ENCODE data around the gene ZKSCAN1.
A peak's percentile ranks its signal among the peaks of the same experiment; 100 is the strongest.

ZKSCAN1 gene

GRCh38 chr7:100057006-100057405 is 41.6 kb downstream of the ZKSCAN1 start:
- peaks cover 22 to 26% of the 10 kb centered on the region in 2 donors for H3K36me3 ChIP-seq (ENCODE audit: control insufficient read depth in 2 of 2, insufficient read depth in 2 of 2, low read length in 2 of 2)
- H3K4me3 ChIP-seq (ENCODE audit: low read length in 2 of 2): no peak overlapping the region
- H3K9ac ChIP-seq (ENCODE audit: low read depth in 1 of 2, low read length in 2 of 2): no peak overlapping the region
- peaks cover 2 to 5% of the 10 kb centered on the region in 2 donors for H3K4me1 ChIP-seq (ENCODE audit: control insufficient read depth in 2 of 2, insufficient read depth in 2 of 2, low read length in 2 of 2)
- no peaks in the 10 kb centered on the region for H3K9me3 ChIP-seq (ENCODE audit: control insufficient read depth in 2 of 2, low read length in 2 of 2)
- no peaks in the 10 kb centered on the region for H3K27me3 ChIP-seq (ENCODE audit: control insufficient read depth in 2 of 2, insufficient read depth in 2 of 2, low read length in 2 of 2)
- no peak overlapping the region for H3K27ac ChIP-seq (ENCODE audit: low read depth in 2 of 2, low read length in 2 of 2)

DNA sequence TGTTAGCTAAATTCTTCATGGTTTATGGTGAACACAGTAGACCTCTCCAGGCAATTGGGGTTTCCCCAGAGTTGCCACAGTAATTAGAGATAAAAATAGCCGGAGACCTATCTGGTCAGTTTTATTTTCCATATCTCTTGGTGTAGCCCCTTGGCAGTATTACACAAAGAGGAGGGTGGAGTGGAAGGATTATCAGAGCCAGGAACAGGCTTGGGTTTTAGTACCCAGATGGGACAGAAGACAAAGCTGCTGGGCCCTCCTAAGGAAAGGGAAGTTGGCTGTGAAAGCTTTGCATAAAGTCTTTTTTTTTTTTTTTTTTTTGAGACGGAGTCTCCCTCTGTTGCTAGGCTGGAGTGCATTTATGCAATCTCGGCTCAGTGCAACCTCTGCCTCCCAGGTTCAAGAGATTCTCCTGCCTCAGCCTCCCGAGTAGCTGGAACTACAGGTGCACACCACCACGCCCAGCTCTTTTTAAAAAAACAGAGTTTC is 43.9 kb downstream of the ZKSCAN1 start:
- Histone ChIP-seq H3K9me3 (ENCODE audit: control insufficient read depth in 2 of 2, low read length in 2 of 2) (no peaks in the 10 kb centered on the region), H3K27ac (ENCODE audit: low read depth in 2 of 2, low read length in 2 of 2) (no peak overlapping the region), H3K4me3 (ENCODE audit: low read length in 2 of 2) (no peak overlapping the region), H3K27me3 (ENCODE audit: control insufficient read depth in 2 of 2, insufficient read depth in 2 of 2, low read length in 2 of 2) (no peaks in the 10 kb centered on the region), H3K36me3 (ENCODE audit: control insufficient read depth in 2 of 2, insufficient read depth in 2 of 2, low read length in 2 of 2) (peaks cover 30 to 37% of the 10 kb centered on the region in 2 donors), H3K9ac (ENCODE audit: low read depth in 1 of 2, low read length in 2 of 2) (no peak overlapping the region), H3K4me1 (ENCODE audit: control insufficient read depth in 2 of 2, insufficient read depth in 2 of 2, low read length in 2 of 2) (no peaks in the 10 kb centered on the region)

GRCh38 chr7:100061518-100062193 is 46.3 kb downstream of the ZKSCAN1 start:
- H3K36me3 ChIP-seq (ENCODE audit: control insufficient read depth in 2 of 2, insufficient read depth in 2 of 2, low read length in 2 of 2): peaks cover 34 to 42% of the 10 kb centered on the region in 2 donors
- no peak overlapping the region for H3K27ac ChIP-seq (ENCODE audit: low read depth in 2 of 2, low read length in 2 of 2)
- no peaks in the 10 kb centered on the region for H3K4me1 ChIP-seq (ENCODE audit: control insufficient read depth in 2 of 2, insufficient read depth in 2 of 2, low read length in 2 of 2)
- no peak overlapping the region for H3K4me3 ChIP-seq (ENCODE audit: low read length in 2 of 2)
- no peak overlapping the region for H3K9ac ChIP-seq (ENCODE audit: low read depth in 1 of 2, low read length in 2 of 2)
- no peaks in the 10 kb centered on the region for H3K27me3 ChIP-seq (ENCODE audit: control insufficient read depth in 2 of 2, insufficient read depth in 2 of 2, low read length in 2 of 2)
- no peaks in the 10 kb centered on the region for H3K9me3 ChIP-seq (ENCODE audit: control insufficient read depth in 2 of 2, low read length in 2 of 2)

GRCh38 chr7:100063376-100063775 is 48.0 kb downstream of the ZKSCAN1 start:
- H3K36me3 ChIP-seq (ENCODE audit: control insufficient read depth in 2 of 2, insufficient read depth in 2 of 2, low read length in 2 of 2): peaks cover 19 to 33% of the 10 kb centered on the region in 2 donors
- H3K27me3 ChIP-seq (ENCODE audit: control insufficient read depth in 2 of 2, insufficient read depth in 2 of 2, low read length in 2 of 2): no peaks in the 10 kb centered on the region
- no peaks in the 10 kb centered on the region for H3K9me3 ChIP-seq (ENCODE audit: control insufficient read depth in 2 of 2, low read length in 2 of 2)
- no peak overlapping the region for H3K27ac ChIP-seq (ENCODE audit: low read depth in 2 of 2, low read length in 2 of 2)
- no peaks in the 10 kb centered on the region for H3K4me1 ChIP-seq (ENCODE audit: control insufficient read depth in 2 of 2, insufficient read depth in 2 of 2, low read length in 2 of 2)
- no peak overlapping the region for H3K9ac ChIP-seq (ENCODE audit: low read depth in 1 of 2, low read length in 2 of 2)
- H3K4me3 ChIP-seq (ENCODE audit: low read length in 2 of 2): no peak overlapping the region

GRCh38 chr7:100064162-100064561 is 48.8 kb downstream of the ZKSCAN1 start:
- Histone ChIP-seq H3K36me3 (ENCODE audit: control insufficient read depth in 2 of 2, insufficient read depth in 2 of 2, low read length in 2 of 2) (peaks cover 16 to 25% of the 10 kb centered on the region in 2 donors), H3K4me1 (ENCODE audit: control insufficient read depth in 2 of 2, insufficient read depth in 2 of 2, low read length in 2 of 2) (no peaks in the 10 kb centered on the region), H3K9ac (ENCODE audit: low read depth in 1 of 2, low read length in 2 of 2) (no peak overlapping the region), H3K4me3 (ENCODE audit: low read length in 2 of 2) (no peak overlapping the region), H3K27me3 (ENCODE audit: control insufficient read depth in 2 of 2, insufficient read depth in 2 of 2, low read length in 2 of 2) (no peaks in the 10 kb centered on the region), H3K27ac (ENCODE audit: low read depth in 2 of 2, low read length in 2 of 2) (no peak overlapping the region), H3K9me3 (ENCODE audit: control insufficient read depth in 2 of 2, low read length in 2 of 2) (no peaks in the 10 kb centered on the region)

GRCh38 chr7:100065452-100066186 is 50.2 kb downstream of the ZKSCAN1 start:
- H3K9me3 ChIP-seq (ENCODE audit: control insufficient read depth in 2 of 2, low read length in 2 of 2): no peaks in the 10 kb centered on the region
- H3K4me3 ChIP-seq (ENCODE audit: low read length in 2 of 2): no peak overlapping the region
- peaks cover 24 to 32% of the 10 kb centered on the region in 2 donors for H3K36me3 ChIP-seq (ENCODE audit: control insufficient read depth in 2 of 2, insufficient read depth in 2 of 2, low read length in 2 of 2)
- H3K4me1 ChIP-seq (ENCODE audit: control insufficient read depth in 2 of 2, insufficient read depth in 2 of 2, low read length in 2 of 2): no peaks in the 10 kb centered on the region
- no peak overlapping the region for H3K9ac ChIP-seq (ENCODE audit: low read depth in 1 of 2, low read length in 2 of 2)
- H3K27ac ChIP-seq (ENCODE audit: low read depth in 2 of 2, low read length in 2 of 2): no peak overlapping the region
- H3K27me3 ChIP-seq (ENCODE audit: control insufficient read depth in 2 of 2, insufficient read depth in 2 of 2, low read length in 2 of 2): no peaks in the 10 kb centered on the region

DNA sequence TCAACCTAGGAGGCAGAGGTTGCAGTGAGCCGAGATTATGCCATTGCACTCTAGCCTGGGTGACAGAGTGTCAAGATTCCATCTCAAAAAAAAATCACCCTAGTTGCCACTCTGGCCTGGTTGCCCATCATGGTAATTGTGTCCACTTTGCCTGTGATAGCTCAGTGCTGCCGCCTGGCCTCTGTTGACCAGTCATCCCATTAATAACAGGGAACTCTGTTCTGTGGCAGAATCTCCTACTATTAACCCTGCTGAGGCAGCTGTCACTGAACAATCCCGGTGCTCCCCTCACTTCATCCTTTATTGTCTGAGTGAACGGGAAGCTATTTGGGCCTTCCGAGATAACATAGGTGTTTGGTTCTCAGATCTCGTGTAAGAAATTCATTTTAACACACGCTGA is 51.6 kb downstream of the ZKSCAN1 start:
- H3K36me3 ChIP-seq (ENCODE audit: control insufficient read depth in 2 of 2, insufficient read depth in 2 of 2, low read length in 2 of 2): peaks cover 35 to 39% of the 10 kb centered on the region in 2 donors
- no peak overlapping the region for H3K4me3 ChIP-seq (ENCODE audit: low read length in 2 of 2)
- H3K9ac ChIP-seq (ENCODE audit: low read depth in 1 of 2, low read length in 2 of 2): no peak overlapping the region
- H3K4me1 ChIP-seq (ENCODE audit: control insufficient read depth in 2 of 2, insufficient read depth in 2 of 2, low read length in 2 of 2): no peaks in the 10 kb centered on the region
- peaks cover 8 to 10% of the 10 kb centered on the region in 2 donors for H3K9me3 ChIP-seq (ENCODE audit: control insufficient read depth in 2 of 2, low read length in 2 of 2)
- no peaks in the 10 kb centered on the region for H3K27me3 ChIP-seq (ENCODE audit: control insufficient read depth in 2 of 2, insufficient read depth in 2 of 2, low read length in 2 of 2)
- no peak overlapping the region for H3K27ac ChIP-seq (ENCODE audit: low read depth in 2 of 2, low read length in 2 of 2)

- Histone ChIP-seq H3K9ac (ENCODE audit: low read depth in 1 of 2, low read length in 2 of 2) (no peak overlapping the region), H3K4me3 (ENCODE audit: low read length in 2 of 2) (no peak overlapping the region), H3K9me3 (ENCODE audit: control insufficient read depth in 2 of 2, low read length in 2 of 2) (peaks cover 15 to 16% of the 10 kb centered on the region in 2 donors), H3K27me3 (ENCODE audit: control insufficient read depth in 2 of 2, insufficient read depth in 2 of 2, low read length in 2 of 2) (no peaks in the 10 kb centered on the region), H3K36me3 (ENCODE audit: control insufficient read depth in 2 of 2, insufficient read depth in 2 of 2, low read length in 2 of 2) (peaks cover 51 to 52% of the 10 kb centered on the region in 2 donors), H3K4me1 (ENCODE audit: control insufficient read depth in 2 of 2, insufficient read depth in 2 of 2, low read length in 2 of 2) (no peaks in the 10 kb centered on the region), H3K27ac (ENCODE audit: low read depth in 2 of 2, low read length in 2 of 2) (no peak overlapping the region)
Measured at GRCh38 chr7:100069991-100070390, 54.6 kb downstream of the ZKSCAN1 start.

DNA sequence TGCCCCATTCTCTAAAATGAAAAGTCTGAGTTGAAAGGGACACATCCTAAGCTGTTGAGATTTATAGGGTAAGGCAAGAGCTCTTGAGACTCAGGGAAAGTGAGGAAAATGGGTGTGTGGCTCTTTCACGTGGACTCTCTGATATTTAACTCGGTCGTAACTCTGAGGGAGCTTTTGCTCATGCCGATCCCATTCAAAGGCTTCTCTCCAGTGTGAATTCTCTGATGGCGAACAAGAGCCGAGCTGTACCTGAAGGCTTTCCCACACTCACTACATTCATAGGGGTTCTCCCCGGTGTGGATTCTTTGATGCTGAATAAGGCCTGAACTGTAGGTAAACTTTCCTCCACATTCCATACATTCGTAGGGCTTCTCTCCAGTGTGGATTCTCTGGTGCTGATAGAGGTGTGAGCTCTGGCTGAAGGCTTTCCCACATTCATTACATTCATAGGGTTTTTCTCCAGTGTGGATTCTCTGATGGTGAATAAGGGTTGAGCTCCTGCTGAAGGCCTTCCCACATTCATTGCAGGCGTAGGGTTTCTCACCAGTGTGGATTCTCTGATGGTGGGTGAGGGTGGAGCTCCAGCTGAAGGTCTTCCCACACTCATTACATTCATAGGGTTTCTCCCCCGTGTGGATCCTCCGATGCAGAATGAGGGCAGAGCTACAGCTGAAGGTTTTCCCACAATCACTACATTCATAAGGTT is 55.8 kb downstream of the ZKSCAN1 start:
- peak overlapping the region in 1 of 2 donors; percentile 12 for H3K4me3 ChIP-seq (ENCODE audit: low read length in 2 of 2)
- H3K9me3 ChIP-seq (ENCODE audit: control insufficient read depth in 2 of 2, low read length in 2 of 2): peaks cover 15 to 16% of the 10 kb centered on the region in 2 donors
- H3K36me3 ChIP-seq (ENCODE audit: control insufficient read depth in 2 of 2, insufficient read depth in 2 of 2, low read length in 2 of 2): peaks cover 63% of the 10 kb centered on the region in 2 donors
- H3K4me1 ChIP-seq (ENCODE audit: control insufficient read depth in 2 of 2, insufficient read depth in 2 of 2, low read length in 2 of 2): no peaks in the 10 kb centered on the region
- no peak overlapping the region for H3K27ac ChIP-seq (ENCODE audit: low read depth in 2 of 2, low read length in 2 of 2)
- no peaks in the 10 kb centered on the region for H3K27me3 ChIP-seq (ENCODE audit: control insufficient read depth in 2 of 2, insufficient read depth in 2 of 2, low read length in 2 of 2)
- H3K9ac ChIP-seq (ENCODE audit: low read depth in 1 of 2, low read length in 2 of 2): no peak overlapping the region

GRCh38 chr7:100072462-100072861 is 57.1 kb downstream of the ZKSCAN1 start:
- no peak overlapping the region for H3K27ac ChIP-seq (ENCODE audit: low read depth in 2 of 2, low read length in 2 of 2)
- H3K4me3 ChIP-seq (ENCODE audit: low read length in 2 of 2): no peak overlapping the region
- peaks cover 15 to 16% of the 10 kb centered on the region in 2 donors for H3K9me3 ChIP-seq (ENCODE audit: control insufficient read depth in 2 of 2, low read length in 2 of 2)
- no peaks in the 10 kb centered on the region for H3K27me3 ChIP-seq (ENCODE audit: control insufficient read depth in 2 of 2, insufficient read depth in 2 of 2, low read length in 2 of 2)
- H3K4me1 ChIP-seq (ENCODE audit: control insufficient read depth in 2 of 2, insufficient read depth in 2 of 2, low read length in 2 of 2): peaks cover 6 to 8% of the 10 kb centered on the region in 2 donors
- peaks cover 71 to 72% of the 10 kb centered on the region in 2 donors for H3K36me3 ChIP-seq (ENCODE audit: control insufficient read depth in 2 of 2, insufficient read depth in 2 of 2, low read length in 2 of 2)
- H3K9ac ChIP-seq (ENCODE audit: low read depth in 1 of 2, low read length in 2 of 2): no peak overlapping the region
